K562 (cell line): ENCODE data around the gene ZSWIM8.

ENCODE experiments used
- HDAC1 ChIP-seq, 2 experiments: fragments of 450-650 bp; IDR thresholded peaks; 2 replicates each; pipeline ENCODE4 v1.6.1; 2016 to 2017; ENCODE audit warnings: inconsistent platforms in 1 of 2, mild to moderate bottlenecking in 1 of 2, moderate library complexity in 1 of 2
- MYC ChIP-seq, 2 experiments: fragments of 250-450 bp in 1 of 2; sonication (Bioruptor Pico) in 1 of 2; IDR thresholded peaks; 2 replicates each; pipeline versions ENCODE4 v1.5.1 to v1.6.1; 2012 to 2021; ENCODE audit warnings: low read depth in 2 of 2, borderline replicate concordance in 1 of 2, improper control_type of control experiment in 1 of 2, low read length in 1 of 2, mild to moderate bottlenecking in 1 of 2, moderate library complexity in 1 of 2
- NFE2 ChIP-seq: IDR thresholded peaks from 2 replicates; pipeline ENCODE4 v1.6.1; 2014; ENCODE audit warnings: antibody characterized with exemption, low read depth
- THRAP3 ChIP-seq: fragments of 450-650 bp; IDR thresholded peaks from 2 replicates; pipeline ENCODE4 v1.6.1; 2016; ENCODE audit warnings: mild to moderate bottlenecking, inconsistent platforms, borderline replicate concordance

DNA sequence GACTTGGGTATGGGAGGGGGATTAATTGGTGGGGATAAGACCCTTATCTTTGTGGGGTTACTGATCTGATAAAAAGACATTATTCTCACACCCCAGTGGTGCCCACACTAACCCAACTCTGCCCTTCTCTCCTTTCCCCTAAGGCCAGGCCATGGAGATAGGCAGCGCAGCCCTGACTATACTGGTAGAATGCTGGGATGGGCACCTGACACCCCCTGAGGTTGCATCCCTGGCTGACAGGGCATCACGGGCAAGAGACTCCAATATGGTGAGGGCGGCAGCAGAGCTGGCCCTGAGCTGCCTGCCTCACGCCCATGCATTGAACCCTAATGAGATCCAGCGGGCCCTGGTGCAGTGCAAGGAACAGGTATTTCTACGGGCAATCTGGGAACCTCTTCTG lies 12.7 kb downstream of the ZSWIM8 start:
- TF ChIP-seq THRAP3, result no peak
- TF ChIP-seq HDAC1 (IDR thresholded peaks at IDR 0.05), result no peak
- no peak for TF ChIP-seq NFE2
- no peak for TF ChIP-seq MYC (IDR thresholded peaks at IDR 0.05; ENCODE audit: low read depth, low read length)
- no peak for TF ChIP-seq MYC (CRISPR knock-in tag; IDR thresholded peaks at IDR 0.05; ENCODE audit: borderline replicate concordance, low read depth)
